ENCODE data around the gene ATG16L2.
A peak's percentile ranks its signal among the peaks of the same experiment; 100 is the strongest.
"Not testable (repeated sequence)": the region's sequence is repeated elsewhere in the genome, so short reads cannot be mapped to it uniquely, and the experiment has no call there.

Gene ATG16L2

DNA sequence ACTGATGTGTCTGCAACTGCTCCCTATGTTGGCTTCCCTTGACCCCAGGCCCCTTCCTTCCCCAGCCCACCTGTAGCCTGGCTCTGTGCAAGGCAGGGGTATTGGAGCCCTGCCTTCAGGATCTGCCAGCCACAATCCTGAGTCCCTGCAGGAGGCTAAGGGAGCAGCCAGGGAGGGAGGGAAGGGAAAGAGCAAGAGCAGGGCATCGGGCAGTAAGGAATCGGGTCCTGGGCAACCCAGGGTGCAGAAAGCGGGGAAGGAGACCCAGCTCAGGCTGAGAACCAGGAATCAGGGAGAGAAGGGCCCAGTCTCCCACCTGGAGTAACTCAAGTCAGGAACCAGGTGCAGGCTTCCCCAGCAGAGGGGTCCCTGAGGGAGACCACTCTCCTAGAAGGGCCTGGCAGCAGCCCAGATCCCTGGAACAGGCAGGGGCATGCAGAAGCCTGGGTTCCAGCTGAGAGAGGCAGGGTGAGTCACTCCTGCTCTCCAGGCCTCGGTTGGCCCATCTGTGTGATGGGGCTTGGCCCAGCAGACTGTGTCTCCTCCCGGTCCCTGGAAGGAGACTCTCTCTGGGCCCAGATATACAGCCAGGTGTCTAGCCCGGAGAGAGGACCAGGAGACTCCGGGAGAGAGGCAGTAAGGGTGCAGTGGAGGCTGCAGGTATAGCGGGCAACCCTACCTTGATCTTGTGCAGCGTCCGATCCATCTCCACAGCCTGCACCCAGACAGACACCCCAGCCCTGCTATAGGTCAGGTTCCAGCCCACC, 33.7 kb upstream of the ATG16L2 start:
- DNase-seq, result no peak

DNA sequence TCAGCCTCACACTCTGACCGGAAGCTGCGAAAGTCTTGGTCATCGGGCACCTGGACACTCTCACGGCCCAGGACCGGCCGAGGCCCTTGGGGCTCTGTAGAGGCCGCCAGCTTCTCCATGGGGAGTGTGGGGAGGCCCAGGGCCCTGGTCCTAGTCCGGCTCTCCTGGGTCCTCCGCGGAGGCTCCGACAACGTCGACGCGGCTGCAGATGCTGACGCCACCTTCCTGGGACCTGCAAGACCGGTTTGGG, 33.2 kb upstream of the ATG16L2 start:
- DNase-seq, result no peak

DNA sequence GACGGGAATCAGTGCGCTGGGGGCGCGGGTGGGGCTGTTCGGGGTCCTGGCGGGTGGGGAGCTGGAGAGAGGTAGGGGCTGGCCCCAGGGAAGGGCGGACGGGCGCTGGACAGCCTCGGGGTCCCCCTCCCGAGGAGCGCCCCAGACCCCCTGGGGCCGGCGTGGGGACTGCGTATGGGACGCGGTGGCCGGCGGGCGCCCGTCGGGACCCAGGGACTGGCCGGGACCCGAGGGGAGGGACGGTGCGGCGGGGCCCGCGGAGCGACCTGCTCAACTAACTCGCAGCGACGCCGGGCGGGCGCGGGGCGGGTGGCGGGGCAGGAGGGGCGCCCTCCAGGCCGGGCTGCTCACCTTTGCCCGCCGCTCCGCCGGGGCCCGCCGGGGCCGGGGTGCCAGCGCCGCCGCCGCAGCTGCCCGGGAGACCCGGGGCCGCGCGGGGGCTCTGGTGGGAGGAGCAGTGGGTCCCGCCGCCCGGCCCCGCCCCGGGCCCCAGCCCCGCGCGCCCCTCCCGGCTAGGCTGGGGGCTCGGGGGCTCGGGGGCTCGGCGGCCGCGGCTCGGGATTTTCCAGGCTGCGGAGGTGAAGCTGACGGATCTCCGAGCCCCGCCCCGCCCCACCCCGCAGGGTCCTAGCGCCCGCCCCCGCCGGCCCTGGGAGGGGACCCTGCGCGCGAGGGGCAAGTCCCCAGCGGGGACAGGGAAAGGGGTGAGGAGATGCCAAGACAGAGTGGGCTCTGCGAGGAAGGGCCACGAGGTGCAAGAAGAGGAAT, 32.7 kb upstream of the ATG16L2 start:
- no peak for DNase-seq

DNA sequence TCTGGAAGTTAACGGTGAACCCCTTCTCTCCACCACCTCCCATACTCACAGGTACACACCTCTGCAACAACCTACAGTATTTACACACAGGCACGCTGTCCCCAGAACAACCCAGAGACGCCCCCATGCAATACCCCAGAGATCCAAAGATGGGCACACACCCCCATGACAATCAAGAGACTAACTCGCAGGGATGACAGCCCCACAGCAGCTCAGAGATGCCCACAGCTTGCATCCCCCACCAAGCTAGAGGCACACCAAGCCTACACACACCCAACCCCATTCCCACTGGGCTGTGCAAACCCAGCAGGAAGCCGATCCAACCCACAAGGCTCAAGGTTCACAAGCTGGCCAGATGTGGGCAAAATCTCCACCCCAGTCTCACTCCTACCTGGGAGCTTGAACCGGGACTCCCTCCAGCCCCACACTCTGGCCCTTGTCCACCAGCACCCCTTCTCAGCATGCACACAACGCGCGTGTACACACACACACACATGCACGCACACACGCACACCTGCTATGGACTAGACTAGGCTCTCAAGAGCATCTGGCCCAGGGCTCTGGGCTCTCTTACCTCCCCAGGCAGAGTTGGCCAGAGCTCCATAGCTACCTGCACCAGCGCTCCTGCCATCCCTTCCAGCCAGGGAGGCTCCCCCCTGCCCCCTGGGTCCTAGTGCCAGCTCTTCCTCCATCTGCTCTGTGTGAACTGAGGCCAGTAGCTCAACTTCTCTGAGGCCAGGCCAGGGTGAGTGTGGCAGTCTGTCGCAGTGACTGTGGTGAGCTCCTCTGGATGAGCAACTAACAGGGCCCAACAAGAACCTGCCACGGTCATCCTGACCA, 31.9 kb upstream of the ATG16L2 start:
- DNase-seq, result no peak

DNA sequence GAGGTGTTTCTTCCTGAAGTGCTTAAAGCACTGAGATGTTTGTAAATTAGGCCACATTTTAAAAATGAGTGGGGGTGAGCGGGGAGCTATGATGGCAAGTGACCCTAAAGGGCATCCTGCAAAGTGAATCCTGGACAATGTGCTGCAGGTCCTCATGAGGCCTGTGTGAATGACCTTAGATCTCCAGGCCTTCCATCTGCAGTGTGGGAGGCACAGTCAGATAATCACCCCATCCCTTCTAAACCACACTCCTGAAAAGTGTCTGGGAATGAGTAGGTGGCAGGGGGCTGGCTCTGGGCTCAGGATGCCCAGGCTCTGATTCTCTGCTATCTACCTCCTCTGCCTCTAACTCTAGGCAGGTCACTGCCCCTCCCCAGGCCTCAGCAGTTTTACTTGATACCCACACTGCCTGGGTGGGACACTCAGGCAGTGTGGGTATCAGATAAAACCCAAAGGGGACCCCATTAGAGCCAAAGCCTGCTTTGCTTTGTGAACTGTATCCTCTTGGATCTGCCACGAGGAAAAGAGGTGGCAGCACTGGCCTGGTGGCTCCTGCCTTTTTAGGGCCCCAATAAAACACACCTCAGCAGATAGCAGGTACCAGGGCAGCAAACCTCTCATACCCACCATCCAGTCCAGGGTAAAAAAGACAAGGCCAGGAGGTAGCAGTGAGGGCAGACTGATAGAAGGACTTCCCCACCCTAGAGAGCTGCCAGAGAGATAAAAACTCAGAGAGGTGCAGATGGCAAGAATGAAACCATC, 30.9 kb upstream of the ATG16L2 start:
- no peak for DNase-seq

DNA sequence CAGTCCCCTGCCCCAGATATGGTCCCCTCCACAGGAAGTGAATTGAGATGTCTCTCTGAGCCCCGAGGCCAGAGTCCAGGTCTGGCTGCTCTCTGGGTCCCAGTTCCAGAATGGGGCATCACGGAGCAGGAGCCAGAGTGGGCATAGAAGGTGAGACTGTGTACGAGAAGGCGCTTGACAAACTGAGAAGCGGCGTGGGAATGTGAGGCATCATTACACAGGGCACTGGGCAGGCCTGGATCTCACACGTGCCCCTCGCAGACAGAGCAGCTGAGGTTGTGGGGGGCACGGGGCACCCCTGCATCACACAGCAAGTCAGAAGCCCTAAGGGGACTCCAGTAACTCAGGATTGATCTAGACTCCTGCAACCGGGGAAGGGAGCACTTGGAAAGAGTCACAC, 29.5 kb upstream of the ATG16L2 start:
- DNase-seq, result no peak

DNA sequence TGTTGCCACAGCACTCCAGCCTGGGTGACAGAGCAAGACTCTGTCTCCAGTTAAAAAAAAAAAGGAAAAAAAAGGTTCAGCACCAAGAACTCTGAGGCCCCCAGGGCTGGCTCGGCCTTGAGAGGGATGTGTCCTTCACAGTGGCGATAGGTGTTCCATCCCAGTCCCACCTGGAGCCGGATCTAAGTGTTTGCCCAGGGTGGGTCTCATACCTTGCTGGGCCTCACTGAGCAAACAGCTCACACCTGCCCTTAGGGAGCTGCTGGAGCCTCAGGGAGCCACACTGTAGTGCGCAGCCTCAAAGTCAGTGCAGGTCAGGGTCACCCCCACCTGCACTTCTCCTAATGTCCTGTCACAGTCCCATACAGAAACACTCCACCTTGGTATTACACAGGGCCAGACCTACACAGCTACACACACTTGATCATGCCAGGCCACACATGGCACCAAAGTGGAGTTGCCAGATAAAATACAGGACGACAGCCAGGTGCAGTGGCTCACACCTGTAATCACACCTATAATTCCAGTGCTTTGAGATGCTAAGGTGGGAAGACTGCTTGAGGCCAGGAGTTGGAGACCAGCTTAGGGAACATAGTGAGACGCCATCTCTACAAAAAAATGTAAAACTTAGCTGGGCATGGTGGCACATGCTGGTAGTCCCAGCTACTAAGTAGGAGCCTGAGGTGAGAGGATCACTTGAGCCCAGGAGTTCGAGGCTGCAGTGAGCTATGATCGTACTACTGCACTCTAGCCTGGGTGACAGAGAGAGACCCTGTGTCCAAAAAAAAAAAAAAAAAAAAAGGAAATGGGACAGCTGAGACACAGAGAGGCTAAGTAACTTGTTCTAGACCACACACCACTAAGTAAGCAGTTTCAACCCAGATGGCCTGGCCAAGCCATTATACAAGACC, 27.7 kb upstream of the ATG16L2 start:
- no peak for DNase-seq

DNA sequence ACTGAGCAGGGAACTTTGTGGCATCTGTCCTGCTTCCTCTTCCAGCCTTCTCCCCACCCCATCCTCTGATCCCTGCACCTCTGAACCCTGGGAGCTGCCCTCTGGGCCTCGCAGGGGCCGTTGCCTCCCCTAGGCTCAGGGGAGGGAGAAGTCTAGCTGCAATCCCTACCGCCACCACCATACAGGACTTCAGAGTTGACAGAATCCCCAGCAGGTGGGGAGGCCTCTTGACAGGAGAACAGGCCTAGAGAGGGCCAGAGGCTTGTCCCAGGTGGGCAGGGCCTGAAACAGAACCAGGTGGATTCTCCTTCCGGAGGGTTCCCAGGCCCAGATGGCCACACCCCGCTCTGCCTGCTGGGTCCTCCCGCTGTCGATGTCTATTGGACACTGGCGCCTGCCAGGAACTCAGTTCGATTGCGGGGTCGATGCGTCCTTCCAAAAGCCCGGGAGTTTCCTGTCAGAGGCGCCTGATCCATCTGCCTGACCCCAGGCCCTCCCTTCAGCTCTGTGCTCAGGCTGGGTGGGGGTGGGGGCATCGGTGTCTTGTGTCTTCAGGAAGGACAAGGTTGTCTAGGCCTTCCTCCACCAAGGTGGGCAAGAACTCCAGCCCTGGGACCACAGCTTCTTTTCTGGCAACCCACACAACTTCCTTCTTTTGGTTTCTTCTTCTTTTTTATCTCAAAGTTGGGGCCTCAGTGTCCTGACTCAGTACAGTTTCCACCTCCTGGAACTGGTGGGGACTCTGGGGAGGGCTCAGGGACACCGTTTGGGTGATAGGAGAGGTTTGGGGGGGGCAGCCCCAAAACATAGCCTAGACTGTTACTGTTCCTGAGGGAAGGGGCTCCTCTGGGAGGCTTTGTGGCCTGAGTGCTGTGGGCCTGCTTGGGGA, 26.8 kb upstream of the ATG16L2 start:
- no peak for DNase-seq

DNA sequence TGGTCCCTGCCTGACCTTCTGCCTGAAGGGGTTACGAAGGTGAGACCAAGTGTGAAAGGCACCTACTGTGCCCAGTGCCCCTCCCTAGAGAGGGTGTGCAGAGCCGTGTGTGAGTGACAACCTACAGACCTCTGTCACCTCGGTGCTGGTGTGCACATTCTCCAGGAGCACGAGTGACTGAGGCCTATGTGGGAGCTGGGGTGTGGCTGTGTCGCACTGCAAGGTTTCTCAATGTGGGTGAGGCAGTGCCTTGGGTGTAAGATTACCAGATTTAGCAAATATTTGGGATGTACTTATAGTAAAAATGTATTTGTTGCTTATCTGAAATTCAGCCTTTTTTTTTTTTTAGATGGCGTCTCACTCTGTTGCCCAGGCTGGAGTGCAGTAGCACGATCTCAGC, 26.0 kb upstream of the ATG16L2 start:
- DNase-seq, result no peak

DNA sequence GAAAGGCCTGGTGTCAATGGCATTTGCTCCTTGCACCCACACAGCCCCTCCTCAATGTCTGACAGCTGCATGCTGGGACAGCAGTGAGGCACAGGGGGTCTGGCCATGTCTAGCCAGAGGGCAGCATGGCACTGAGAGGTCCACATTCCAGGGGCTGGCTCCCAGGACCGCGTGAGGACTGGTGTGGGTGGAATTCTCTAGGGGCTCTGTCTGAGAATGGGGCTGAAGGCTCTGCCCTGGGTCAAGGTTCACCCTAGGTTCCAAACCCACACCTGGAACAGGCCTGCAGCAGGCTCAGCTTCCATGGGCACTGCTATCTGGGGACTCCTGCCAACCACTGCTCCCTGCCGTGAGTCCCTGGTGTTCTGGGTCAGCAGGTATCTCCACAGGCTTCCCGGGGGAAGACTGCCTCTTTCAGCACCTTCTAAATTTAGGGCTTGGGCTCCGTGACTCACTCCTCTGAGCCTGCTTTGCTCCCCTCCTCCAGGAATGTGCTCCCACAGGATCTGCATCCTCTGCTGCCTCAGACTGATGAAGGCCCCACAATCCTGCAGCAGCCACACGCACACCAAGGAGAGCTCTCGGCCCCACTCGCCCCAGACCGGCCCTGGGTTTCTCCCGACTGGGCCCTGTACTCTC, 24.6 kb upstream of the ATG16L2 start:
- DNase-seq, result no peak

DNA sequence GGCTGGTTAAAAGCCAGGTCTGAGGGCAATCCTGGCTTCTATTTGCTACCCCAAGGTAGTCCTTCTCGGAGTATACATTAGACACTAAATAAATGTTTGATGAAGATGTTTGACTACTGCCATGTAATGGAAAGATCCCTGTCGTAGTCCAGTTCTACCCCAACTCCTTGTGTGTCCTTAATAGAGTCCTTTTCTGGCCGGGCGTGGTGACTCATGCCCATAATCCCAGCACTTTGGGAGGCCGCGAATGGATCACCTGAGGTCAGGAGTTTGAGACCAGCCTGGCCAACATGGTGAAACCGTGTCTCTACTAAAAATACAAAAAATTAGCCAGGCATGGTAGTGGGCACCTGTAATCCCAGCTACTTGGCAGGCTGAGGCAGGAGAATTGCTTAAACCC, 23.0 kb upstream of the ATG16L2 start:
- DNase-seq, result not testable (repeated sequence)

DNA sequence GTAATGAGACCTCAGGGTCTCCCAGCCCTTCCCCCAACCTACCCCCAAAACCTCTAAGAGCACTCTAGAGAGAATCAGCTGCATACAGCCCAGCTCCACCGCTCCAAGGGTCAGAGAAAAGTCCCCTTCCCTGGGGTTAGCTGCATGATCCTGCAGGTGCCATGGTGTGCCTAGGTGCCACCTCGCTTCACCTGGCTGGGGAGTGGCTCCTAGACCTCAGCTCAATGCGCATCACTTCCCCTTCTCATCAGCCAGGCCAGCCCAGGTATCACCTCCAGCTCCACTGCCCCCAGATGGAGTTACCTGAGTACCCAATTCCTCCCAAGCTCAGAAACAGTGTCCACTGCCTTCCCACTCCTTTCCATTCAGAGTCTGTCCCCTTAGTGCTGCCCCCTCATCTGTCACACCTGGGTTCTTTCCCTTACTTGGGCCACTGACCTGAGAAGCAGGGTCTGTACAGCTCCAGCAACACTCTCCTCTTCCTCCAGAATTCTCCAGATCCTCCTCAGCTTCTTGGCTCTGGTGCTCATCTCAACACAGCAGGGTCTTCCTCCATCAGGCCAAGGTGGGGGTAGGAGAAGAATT, 21.7 kb upstream of the ATG16L2 start:
- no peak for DNase-seq

DNA sequence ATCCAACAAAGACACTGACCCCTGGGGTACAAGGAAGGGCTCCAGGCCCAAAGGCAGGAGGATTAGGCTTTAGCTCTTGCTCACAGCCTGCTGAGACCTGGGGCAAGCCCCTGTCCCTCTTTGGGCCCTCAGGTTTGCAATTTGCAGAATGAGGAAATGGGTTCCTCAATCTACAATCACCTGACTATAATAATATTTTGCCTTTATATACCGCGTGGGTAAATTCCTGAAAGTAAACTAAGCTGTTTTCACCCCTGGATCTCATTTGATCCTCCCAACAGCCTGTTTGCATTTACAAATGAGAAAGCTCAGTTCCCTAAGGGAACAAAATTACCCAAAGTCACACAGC, 21.2 kb upstream of the ATG16L2 start:
- no peak for DNase-seq

DNA sequence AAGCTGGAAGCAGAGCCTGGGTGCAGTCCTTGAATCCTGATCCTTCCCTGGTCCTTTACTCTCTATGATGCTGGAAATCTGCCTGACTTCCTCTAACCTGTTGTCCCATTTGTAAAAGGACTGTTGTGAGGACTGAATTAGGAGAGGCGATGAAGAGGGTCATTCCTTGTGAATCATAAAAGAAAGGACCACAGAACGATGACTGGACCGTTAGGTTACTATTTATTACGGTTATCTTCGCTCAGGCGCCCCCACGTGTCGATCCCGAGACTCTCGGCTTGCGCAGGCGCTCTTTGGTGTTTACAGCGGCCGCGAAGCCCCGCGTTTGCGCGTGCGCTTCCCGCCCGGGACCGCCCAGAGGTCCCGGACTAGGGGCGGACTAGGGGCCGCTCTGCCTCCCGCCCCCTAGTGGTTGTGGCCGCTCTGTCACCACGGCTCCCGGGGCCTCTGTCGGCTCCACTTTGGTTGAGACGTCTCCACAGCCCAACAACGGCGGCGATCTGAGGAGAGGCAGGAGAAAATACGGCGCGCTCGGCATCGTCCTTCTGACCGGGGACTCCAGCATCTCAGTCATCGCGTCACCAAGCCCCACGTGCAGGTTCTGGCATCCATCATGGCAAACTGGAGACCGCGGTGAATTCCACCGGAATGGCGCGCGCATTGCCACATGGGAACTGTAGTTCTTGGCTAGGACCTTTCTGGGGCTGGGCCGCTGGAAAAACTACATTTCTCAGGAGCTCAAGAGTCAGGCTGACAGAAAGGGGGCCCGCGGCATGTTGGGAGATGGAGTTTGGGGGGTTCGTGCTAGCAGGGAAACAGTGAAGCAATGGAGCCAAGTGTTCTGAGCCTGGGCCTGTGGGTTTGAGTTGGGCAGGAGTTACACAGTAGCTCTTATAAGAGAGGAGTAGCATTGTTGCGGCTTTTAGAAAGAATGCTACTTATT, 20.5 kb upstream of the ATG16L2 start, which contains the start of gene STARD10:
Gene STARD10, minus strand, starts transcription at position 623 of the 943 bp plus-strand sequence. CDS start 12,866 bp downstream, outside the sequence.
- DNase-seq, result peak; percentile 94

DNA sequence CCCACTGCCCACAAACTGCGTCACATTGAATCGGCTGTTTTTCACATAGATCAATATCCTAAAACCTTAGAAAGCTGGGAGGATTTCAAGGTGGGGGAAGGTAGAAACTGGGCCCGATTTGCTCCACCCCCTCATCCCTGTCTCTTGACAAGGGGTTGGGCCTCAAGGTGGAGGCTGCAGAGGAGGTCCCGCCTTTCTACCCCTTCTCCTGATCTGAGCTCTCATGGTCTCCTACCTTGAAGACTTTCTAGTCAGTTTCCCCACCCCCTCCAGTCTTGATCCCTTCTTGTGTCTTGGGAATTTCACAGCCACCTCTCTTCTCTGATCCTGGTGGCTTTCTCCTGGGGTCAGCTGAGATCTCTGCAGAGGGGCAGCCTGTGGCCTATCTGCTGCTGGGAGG, 15.8 kb upstream of the ATG16L2 start:
- no peak for DNase-seq

DNA sequence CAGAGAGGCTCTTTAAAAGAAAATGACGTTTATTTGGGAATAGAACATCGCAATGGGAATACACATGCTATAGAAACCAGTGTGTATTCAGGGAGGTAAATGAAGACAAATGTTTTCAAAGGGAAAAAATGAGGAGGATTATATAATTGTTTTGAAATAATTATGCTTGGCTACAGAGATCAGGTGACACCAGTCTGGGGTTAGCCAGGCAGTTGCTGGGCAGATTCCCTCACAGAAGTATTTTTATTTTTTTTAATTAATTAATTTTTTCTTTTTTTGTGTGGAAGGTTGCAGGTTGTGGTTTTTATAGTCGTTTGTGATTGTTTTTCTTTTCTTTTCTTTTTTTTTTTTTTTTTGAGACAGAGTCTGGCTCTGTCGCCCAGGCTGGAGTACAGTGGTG, 14.8 kb upstream of the ATG16L2 start:
- DNase-seq, result no peak

DNA sequence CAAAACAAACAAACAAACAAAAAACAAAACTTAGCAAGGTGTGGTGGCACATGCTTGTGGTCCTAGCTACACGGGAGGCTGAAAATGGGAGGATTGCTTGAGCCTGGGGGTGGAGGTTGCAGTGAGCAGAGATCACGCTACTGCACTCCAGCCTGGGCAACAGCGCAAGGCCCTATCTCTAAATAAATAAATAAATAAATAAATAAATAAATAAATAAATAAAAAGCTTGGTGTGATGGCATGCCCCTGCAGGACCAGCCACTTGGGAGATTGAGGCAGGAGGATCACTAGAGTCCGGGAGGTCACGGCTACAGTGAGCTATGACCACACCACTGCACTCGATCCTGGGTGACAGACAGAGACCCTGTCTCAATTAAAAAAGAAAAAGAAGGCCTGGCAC, 11.4 kb upstream of the ATG16L2 start:
- no peak for DNase-seq

DNA sequence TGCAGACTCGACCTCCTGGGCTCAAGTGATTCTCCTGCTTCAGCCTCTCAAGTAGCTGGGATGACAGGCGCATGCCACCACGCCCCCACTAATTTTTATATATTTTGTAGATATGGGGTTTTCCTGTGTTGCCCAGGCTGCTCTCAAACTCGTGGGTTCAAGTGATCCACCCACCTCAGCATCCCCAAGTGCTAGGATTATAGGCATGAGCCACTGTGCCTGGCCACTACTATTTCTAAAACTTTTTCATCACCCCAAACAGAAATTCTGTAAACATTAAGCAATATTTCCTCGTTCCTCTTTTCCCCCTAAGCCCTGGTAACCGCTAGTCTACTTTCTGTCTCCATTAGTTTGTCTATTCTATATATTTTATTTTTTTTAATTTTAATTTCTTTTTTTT, 9.0 kb upstream of the ATG16L2 start:
- no peak for DNase-seq

DNA sequence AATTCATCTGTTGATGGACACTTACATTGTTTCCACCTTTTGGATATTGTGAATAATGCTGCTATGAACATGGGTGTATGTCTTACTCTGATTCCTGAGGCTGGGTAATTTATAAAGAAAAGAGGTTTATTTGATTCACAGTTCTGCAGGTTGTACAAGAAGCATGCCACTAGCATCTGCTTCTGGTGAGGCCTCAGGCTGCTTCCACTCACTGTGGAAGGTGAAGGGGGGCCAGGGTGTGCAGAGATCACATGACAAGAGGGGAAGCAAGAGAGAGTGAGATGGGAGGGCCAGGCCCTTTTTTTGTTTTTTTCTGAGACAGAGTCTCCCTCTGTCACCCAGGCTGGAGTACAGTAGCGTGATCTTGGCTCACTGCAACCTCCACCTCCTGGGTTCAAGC, 7.8 kb upstream of the ATG16L2 start:
- not testable (repeated sequence) for DNase-seq
